ENCODE data around the gene NOTCH2.
"Not testable (repeated sequence)": the region's sequence is repeated elsewhere in the genome, so short reads cannot be mapped to it uniquely, and the experiment has no call there.

Gene NOTCH2

DNA sequence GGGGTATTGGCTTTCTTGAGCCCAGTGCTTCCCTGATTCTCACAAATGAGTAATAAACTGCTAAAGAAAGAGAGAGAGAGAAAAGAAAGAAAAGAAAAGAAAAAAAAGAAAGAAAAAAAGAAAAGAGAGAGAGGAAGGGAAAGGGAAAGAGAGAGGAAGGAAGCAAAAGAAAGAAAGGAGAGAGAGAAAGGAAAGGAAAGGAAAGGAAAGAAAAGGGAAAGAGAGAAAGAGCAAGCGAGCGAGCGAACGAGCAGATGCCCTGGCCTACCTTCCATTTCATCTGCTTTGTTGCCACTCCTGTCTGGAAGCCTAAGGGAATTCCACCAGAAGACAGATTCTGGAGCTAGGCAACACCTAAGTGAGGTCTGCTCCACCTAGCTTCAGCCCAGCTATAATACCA is 27.7 kb downstream of the NOTCH2 start:
- H3K9me3 ChIP-seq (ENCODE audit: control insufficient read depth, insufficient read depth, low read length); H3K27ac ChIP-seq (ENCODE audit: low read depth, low read length); H3K36me3 ChIP-seq (ENCODE audit: control insufficient read depth, insufficient read depth, low read length); H3K9ac ChIP-seq (ENCODE audit: low read depth, low read length); H3K27me3 ChIP-seq (ENCODE audit: control insufficient read depth, insufficient read depth, low read length); H3K4me3 ChIP-seq (ENCODE audit: low read depth, low read length); H3K4me1 ChIP-seq (ENCODE audit: control insufficient read depth, insufficient read depth, low read length): not testable (repeated sequence)

DNA sequence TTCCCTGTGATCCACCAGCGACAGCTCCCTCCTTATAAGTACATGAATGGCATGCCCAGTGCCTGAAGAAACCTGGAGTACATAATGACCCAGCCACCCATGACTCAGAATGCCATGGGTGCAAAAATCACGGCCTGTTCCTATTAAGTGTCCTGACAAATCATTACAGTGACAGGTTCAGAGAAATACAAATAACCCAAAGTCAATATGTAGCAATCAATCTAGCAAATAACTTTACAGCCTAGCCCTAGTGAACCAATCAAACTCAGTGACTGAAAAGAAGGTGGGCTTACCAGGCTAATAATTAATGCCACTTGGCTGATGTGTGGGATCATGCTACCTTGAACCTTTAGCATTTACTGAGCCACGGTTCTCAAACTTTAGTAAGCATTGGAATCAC is 37.2 kb downstream of the NOTCH2 start:
- not testable (repeated sequence) for H3K36me3 ChIP-seq (ENCODE audit: control insufficient read depth, insufficient read depth, low read length); H3K9ac ChIP-seq (ENCODE audit: low read depth, low read length); H3K4me3 ChIP-seq (ENCODE audit: low read depth, low read length); H3K27me3 ChIP-seq (ENCODE audit: control insufficient read depth, insufficient read depth, low read length); H3K27ac ChIP-seq (ENCODE audit: low read depth, low read length); H3K9me3 ChIP-seq (ENCODE audit: control insufficient read depth, insufficient read depth, low read length); H3K4me1 ChIP-seq (ENCODE audit: control insufficient read depth, insufficient read depth, low read length)

DNA sequence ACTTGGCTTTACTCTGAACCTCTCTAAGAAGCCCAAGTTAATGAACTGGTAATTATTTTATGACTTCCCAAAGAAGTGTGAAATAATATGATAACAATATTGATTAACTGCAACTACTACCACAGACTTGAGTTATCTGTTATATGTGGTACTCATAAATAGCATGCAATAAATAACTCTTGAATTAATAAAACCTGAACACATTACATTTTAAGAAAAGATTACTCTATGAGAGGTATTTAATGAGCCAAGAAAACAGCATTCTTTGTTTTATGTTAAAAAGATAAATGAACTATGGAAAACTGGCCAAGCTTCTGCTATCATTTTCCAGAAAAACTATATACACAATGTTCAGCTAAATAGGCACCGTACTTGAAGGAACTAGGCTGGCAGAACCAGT is 45.7 kb downstream of the NOTCH2 start:
- H3K4me3 ChIP-seq (ENCODE audit: low read depth, low read length); H3K27me3 ChIP-seq (ENCODE audit: control insufficient read depth, insufficient read depth, low read length); H3K4me1 ChIP-seq (ENCODE audit: control insufficient read depth, insufficient read depth, low read length); H3K9ac ChIP-seq (ENCODE audit: low read depth, low read length); H3K27ac ChIP-seq (ENCODE audit: low read depth, low read length); H3K36me3 ChIP-seq (ENCODE audit: control insufficient read depth, insufficient read depth, low read length); H3K9me3 ChIP-seq (ENCODE audit: control insufficient read depth, insufficient read depth, low read length): not testable (repeated sequence)

DNA sequence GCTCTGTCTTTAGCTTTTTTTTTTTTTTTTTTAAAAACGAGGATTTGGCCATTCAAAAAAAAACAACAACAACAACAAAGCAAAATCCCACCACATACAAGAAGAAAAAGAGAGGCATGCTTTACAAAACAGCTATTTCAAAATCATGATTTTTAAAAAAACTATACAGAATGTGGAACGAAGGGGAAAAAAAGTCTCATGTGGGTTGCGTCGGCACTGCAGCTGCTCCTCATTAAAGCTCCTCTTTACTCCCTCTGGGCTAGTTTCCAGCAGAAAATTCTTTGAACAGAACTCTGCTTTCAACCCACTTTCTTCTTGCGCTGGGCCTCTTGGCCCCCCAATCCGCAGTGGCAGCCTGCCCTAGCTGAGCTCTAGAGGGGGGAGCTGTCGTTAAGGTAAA is 54.5 kb downstream of the NOTCH2 start:
- H3K9me3 ChIP-seq (ENCODE audit: control insufficient read depth, insufficient read depth, low read length); H3K27ac ChIP-seq (ENCODE audit: low read depth, low read length); H3K27me3 ChIP-seq (ENCODE audit: control insufficient read depth, insufficient read depth, low read length); H3K9ac ChIP-seq (ENCODE audit: low read depth, low read length); H3K4me3 ChIP-seq (ENCODE audit: low read depth, low read length); H3K4me1 ChIP-seq (ENCODE audit: control insufficient read depth, insufficient read depth, low read length); H3K36me3 ChIP-seq (ENCODE audit: control insufficient read depth, insufficient read depth, low read length): not testable (repeated sequence)

DNA sequence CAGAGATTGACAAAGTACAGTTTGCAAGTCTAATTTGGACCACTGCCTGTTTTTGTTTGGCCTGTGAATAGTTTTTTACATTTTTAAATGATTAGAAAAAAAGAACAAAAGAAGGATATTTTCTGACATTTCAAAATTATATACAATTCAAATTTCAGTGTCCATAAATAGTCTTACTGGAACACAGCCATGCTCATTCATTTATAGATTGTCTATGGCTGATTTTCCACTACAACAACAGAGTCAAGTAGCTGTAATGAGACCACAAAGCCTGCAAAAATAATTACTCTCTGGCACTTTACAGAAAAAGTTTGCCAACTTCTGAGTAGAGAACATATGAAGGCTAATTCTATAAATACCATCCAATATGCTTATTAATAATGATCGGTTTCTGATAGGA is 61.1 kb downstream of the NOTCH2 start:
- not testable (repeated sequence) for H3K27ac ChIP-seq (ENCODE audit: low read depth, low read length); H3K27me3 ChIP-seq (ENCODE audit: control insufficient read depth, insufficient read depth, low read length); H3K9ac ChIP-seq (ENCODE audit: low read depth, low read length)

DNA sequence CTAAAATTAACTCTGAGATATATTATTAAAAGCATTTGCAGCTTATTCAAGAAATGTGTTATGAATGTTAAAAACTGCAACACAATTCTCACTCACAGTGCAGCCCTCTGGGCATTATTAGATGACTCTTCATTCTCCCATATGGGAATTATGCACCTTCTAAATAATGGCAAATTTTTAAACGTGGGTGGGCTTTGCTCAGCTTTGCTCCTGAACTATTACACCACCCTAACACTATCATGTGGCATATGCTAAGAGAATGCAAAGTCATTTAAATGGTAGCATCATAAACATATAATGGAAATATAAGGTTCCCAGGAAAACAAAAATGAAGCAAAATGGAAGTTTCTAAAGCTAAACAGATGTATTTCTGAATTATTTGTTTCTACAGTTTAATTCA is 61.6 kb downstream of the NOTCH2 start:
- not testable (repeated sequence) for H3K36me3 ChIP-seq (ENCODE audit: control insufficient read depth, insufficient read depth, low read length); H3K9me3 ChIP-seq (ENCODE audit: control insufficient read depth, insufficient read depth, low read length); H3K4me1 ChIP-seq (ENCODE audit: control insufficient read depth, insufficient read depth, low read length); H3K27me3 ChIP-seq (ENCODE audit: control insufficient read depth, insufficient read depth, low read length); H3K27ac ChIP-seq (ENCODE audit: low read depth, low read length); H3K4me3 ChIP-seq (ENCODE audit: low read depth, low read length); H3K9ac ChIP-seq (ENCODE audit: low read depth, low read length)

More for the DNA sequence above, 61.1 kb downstream of the NOTCH2 start:
- not testable (repeated sequence) for H3K4me1 ChIP-seq (ENCODE audit: control insufficient read depth, insufficient read depth, low read length); H3K4me3 ChIP-seq (ENCODE audit: low read depth, low read length); H3K9me3 ChIP-seq (ENCODE audit: control insufficient read depth, insufficient read depth, low read length); H3K36me3 ChIP-seq (ENCODE audit: control insufficient read depth, insufficient read depth, low read length)

DNA sequence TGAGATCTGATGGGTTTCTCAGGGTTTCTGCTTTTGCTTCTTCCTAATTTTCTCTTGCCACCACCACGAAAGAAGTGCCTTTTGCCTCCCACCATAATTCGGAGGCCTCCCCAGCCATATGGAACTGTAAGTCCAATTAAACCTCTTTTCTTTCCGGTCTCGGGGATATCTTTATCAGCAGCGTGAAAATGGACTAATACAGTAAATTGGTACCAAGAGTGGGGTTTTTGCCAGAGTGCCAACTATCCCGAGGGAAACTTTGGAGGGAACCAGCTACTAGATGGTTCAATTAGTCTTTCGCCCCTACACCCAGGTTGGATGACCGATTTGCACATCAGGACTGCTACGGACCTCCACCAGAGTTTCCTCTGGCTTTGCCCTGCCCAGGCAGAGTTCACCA is 68.4 kb downstream of the NOTCH2 start:
- not testable (repeated sequence) for H3K4me3 ChIP-seq (ENCODE audit: low read depth, low read length); H3K4me1 ChIP-seq (ENCODE audit: control insufficient read depth, insufficient read depth, low read length); H3K36me3 ChIP-seq (ENCODE audit: control insufficient read depth, insufficient read depth, low read length); H3K27me3 ChIP-seq (ENCODE audit: control insufficient read depth, insufficient read depth, low read length); H3K27ac ChIP-seq (ENCODE audit: low read depth, low read length); H3K9me3 ChIP-seq (ENCODE audit: control insufficient read depth, insufficient read depth, low read length); H3K9ac ChIP-seq (ENCODE audit: low read depth, low read length)

DNA sequence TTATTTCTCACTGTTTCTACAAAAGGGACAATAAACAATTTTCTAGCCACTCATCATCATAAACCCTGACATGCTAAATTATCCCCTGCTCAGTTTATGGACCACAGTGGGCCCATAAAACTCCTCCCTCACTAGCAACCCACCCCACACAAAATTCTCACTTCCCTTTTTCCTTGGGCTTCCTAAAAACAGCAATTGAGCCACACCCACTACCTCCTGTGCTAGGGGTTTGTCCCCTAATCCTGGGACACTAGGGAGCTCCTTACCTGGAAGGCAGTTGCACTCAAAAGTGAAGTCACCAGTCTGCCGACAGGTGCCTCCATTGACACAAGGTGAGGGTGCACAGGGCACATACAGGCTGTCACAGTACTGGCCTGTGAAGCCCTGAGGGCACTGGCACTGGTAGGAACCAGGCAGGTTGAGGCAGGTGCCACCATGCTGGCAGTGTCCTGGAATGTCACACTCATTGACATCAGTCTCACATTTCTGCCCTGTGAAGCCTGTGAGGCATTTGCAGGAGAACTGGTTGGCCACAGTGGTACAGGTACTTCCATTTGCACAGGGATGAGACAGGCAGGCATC is 72.6 kb downstream of the NOTCH2 start:
- H3K36me3 ChIP-seq (ENCODE audit: control insufficient read depth, insufficient read depth, low read length); H3K27me3 ChIP-seq (ENCODE audit: control insufficient read depth, insufficient read depth, low read length); H3K4me3 ChIP-seq (ENCODE audit: low read depth, low read length); H3K9ac ChIP-seq (ENCODE audit: low read depth, low read length); H3K4me1 ChIP-seq (ENCODE audit: control insufficient read depth, insufficient read depth, low read length); H3K9me3 ChIP-seq (ENCODE audit: control insufficient read depth, insufficient read depth, low read length); H3K27ac ChIP-seq (ENCODE audit: low read depth, low read length): not testable (repeated sequence)

DNA sequence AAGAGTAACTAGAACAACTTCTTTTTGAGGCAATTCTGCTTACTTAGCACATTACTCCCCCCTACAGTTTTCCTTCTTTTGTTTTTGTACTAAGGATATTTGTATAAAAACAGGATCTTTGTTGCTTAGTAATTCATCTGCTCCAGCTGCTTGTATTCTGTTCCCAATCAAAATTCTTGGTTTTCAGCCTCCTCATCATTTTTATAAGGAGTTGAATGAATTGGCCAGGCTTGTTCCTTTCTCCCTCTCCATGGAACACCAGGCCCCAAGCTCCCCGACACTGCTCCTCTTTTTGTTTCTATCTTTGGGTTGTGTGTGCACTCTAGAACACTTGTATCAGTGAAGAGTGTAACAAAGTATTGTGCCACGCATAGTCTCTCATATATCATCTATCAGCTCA is 73.5 kb downstream of the NOTCH2 start:
- not testable (repeated sequence) for H3K9me3 ChIP-seq (ENCODE audit: control insufficient read depth, insufficient read depth, low read length); H3K36me3 ChIP-seq (ENCODE audit: control insufficient read depth, insufficient read depth, low read length); H3K27me3 ChIP-seq (ENCODE audit: control insufficient read depth, insufficient read depth, low read length); H3K9ac ChIP-seq (ENCODE audit: low read depth, low read length); H3K4me3 ChIP-seq (ENCODE audit: low read depth, low read length); H3K4me1 ChIP-seq (ENCODE audit: control insufficient read depth, insufficient read depth, low read length); H3K27ac ChIP-seq (ENCODE audit: low read depth, low read length)

DNA sequence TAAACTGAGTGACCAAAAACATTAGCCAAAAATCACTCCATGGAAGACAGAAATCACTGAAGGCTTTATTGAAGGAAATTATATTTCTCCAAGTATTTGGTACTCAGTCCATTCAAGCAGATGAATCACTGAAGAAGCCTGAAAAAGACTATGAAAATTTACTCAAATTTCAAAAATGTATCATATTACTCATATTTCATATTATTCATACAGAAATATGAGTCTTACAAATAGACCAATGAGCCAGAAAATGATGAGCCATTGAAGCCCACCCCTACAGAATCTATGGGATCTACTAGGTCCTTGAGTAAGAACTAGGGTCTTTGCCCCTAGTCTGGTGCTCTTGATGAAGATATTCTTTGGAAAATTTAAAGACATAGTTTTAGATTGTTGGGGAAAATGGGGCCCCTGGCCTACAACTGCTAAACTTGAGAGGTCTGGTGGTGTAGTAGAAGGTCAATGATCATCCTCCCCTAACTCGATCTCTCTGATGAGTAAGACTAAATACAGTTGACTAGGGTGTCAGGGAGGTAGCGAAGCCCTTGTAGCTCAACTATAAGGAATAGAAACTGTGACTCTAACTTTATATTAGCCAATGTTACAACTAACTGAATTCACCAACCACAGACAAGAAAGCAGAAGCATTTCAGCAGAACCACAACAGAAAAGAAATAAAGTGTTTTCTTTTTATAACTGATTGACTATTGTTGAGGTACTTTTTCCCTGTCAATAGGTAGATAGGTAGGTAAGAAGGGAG is 81.0 kb downstream of the NOTCH2 start:
- Histone ChIP-seq H3K4me1 (ENCODE audit: control insufficient read depth, insufficient read depth, low read length) (no peaks in the 10 kb centered on the region), H3K4me3 (ENCODE audit: low read depth, low read length) (no peak overlapping the region), H3K27me3 (ENCODE audit: control insufficient read depth, insufficient read depth, low read length) (no peaks in the 10 kb centered on the region), H3K36me3 (ENCODE audit: control insufficient read depth, insufficient read depth, low read length) (peaks cover 7% of the 10 kb centered on the region; the same call in 1 of the 2 replicates), H3K9me3 (ENCODE audit: control insufficient read depth, insufficient read depth, low read length) (no peaks in the 10 kb centered on the region), H3K27ac (ENCODE audit: low read depth, low read length) (no peak overlapping the region), H3K9ac (ENCODE audit: low read depth, low read length) (no peak overlapping the region)

DNA sequence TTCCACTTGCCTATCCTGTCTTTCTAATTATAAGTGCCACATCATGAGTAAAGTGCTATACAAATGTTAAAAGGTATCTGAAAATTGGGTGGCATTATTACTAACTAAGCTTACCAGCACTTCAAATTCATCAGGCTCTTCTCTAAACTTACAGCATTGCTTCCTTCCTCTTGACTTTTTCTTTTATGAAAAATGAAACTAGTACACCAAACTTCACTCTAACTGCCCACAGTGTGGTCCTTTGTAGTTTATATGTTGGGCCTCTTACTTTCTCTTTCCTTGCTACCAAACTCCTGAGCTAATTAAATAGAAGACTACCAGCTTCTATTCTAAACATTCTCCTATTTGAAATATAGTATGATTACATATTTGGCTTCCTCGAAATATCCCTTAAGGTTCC is 81.8 kb downstream of the NOTCH2 start:
- H3K9me3 ChIP-seq (ENCODE audit: control insufficient read depth, insufficient read depth, low read length), result no peaks in the 10 kb centered on the region
- H3K27ac ChIP-seq (ENCODE audit: low read depth, low read length), result no peak overlapping the region
- peaks cover 7% of the 10 kb centered on the region; the same call in 1 of the 2 replicates for H3K36me3 ChIP-seq (ENCODE audit: control insufficient read depth, insufficient read depth, low read length)
- no peaks in the 10 kb centered on the region for H3K27me3 ChIP-seq (ENCODE audit: control insufficient read depth, insufficient read depth, low read length)
- H3K4me1 ChIP-seq (ENCODE audit: control insufficient read depth, insufficient read depth, low read length), result no peaks in the 10 kb centered on the region
- no peak overlapping the region for H3K9ac ChIP-seq (ENCODE audit: low read depth, low read length)
- H3K4me3 ChIP-seq (ENCODE audit: low read depth, low read length), result no peak overlapping the region

Data from HUES48 (cell line).